Panc1 (cell line): Measurements from ENCODE around the gene STMN1. TPM values are rescaled to one million over a fixed set of nuclear protein-coding genes. Genes with fewer than 3 reads are reported as not detected.

Source experiments
- ATAC-seq: fragments of 200-7000 bp; cut with Tn5 transposase; 2 replicates; pipeline ENCODE4 v1.9.1; 2020; ENCODE audit warnings: mild to moderate bottlenecking, moderate library complexity
- BruUV-seq: library from RNA; stranded (reverse); fragments of 400-500 nt; replicated peaks from 2 replicates; lab custom pipeline; 2021; lab: Mats Ljungman, UMichigan
- CTCF ChIA-PET: fragments of 300-600 bp; sonication (Branson Sonifier 250); formaldehyde crosslinking; loops from one replicate; lab custom pipeline; 2022; ENCODE audit warnings: antibody characterized with exemption; lab: Charles Lee
- POLR2A ChIA-PET: fragments of 300-600 bp; sonication (Branson Sonifier 250); formaldehyde crosslinking; loops from one replicate; lab custom pipeline; 2022; ENCODE audit warnings: antibody characterized with exemption; lab: Charles Lee
- DNase-seq: peaks from one replicate; pipeline ENCODE4 v3.0.0-alpha.2; 2010; ENCODE audit warnings: low read depth, low spot score
- H3K27ac ChIP-seq: 2 replicates; pipeline ENCODE4 v1.5.1; 2011; ENCODE audit warnings: mild to moderate bottlenecking, low read length, inconsistent platforms
- H3K27me3 ChIP-seq: fragments of 200-500 bp; sonication (Bioruptor generic); 2 replicates; pipeline ENCODE4 v1.6.0; 2014; ENCODE audit warnings: low read length, inconsistent platforms; ENCODE audit not compliant: control insufficient read depth, insufficient read depth
- H3K36me3 ChIP-seq: fragments of 200-500 bp; sonication (Bioruptor generic); 2 replicates; pipeline ENCODE4 v1.5.1; 2014; ENCODE audit warnings: inconsistent platforms, mild to moderate bottlenecking, low read length, moderate library complexity; ENCODE audit not compliant: control insufficient read depth, insufficient read depth
- H3K4me1 ChIP-seq: 2 replicates; pipeline ENCODE4 v1.5.1; 2011; ENCODE audit warnings: inconsistent platforms, mild to moderate bottlenecking, low read length, moderate library complexity; ENCODE audit not compliant: control insufficient read depth, insufficient read depth
- H3K4me3 ChIP-seq, 2 experiments: 2 replicates each; pipeline ENCODE4 v1.5.1; 2011 to 2012; ENCODE audit warnings: low read depth in 2 of 2, low read length in 2 of 2, mild to moderate bottlenecking in 2 of 2, inconsistent platforms in 1 of 2, moderate library complexity in 1 of 2
- H3K9me3 ChIP-seq: fragments of 200-500 bp; sonication (Bioruptor generic); 2 replicates; pipeline ENCODE4 v1.5.1; 2014; ENCODE audit warnings: low read depth, mild to moderate bottlenecking, inconsistent platforms, low read length, moderate library complexity; ENCODE audit not compliant: control insufficient read depth, insufficient read depth
- POLR2AphosphoS5 ChIP-seq: IDR thresholded peaks from 2 replicates; pipeline ENCODE4 v1.6.1; 2012; ENCODE audit warnings: mild to moderate bottlenecking, low read depth, low read length, moderate library complexity
- SIN3A ChIP-seq: IDR thresholded peaks from 2 replicates; pipeline ENCODE4 v1.6.1; 2012; ENCODE audit warnings: low read depth, mild to moderate bottlenecking, low read length, moderate library complexity, borderline replicate concordance; ENCODE audit not compliant: insufficient read depth
- TCF7L2 ChIP-seq: IDR thresholded peaks from 2 replicates; pipeline ENCODE4 v1.6.1; 2011; ENCODE audit warnings: mild to moderate bottlenecking, low read depth, low read length, inconsistent platforms
- in situ Hi-C: cut with HindIII; loops from 2 replicates; pipeline ENCODE4 v1.10.0; 2016; ENCODE audit warnings: low sequenced_read_pairs, low pct_unique_long_range_greater_than_20kb
- intact Hi-C: fragments of 100-400 bp; cut with micrococcal nuclease; formaldehyde crosslinking; loops from one replicate; pipeline ENCODE4 v1.10.0; 2022; ENCODE audit not compliant: unreplicated experiment
- total RNA-seq: library from RNA; stranded (reverse); gene quantifications from one replicate; pipeline ENCODE4 v1.2.1, GENCODE V29; 2021; ENCODE audit not compliant: unreplicated experiment
- TF ChIP-seq, protein P1 (sequence below): fragments of 450-650 bp; IDR thresholded peaks from 2 replicates; pipeline ENCODE4 v1.5.1; 2017; ENCODE audit warnings: mild to moderate bottlenecking
- TF ChIP-seq, protein P2 (sequence below), 2 experiments: IDR thresholded peaks; 2 replicates each; pipeline ENCODE4 v1.6.1; 2011 to 2012; ENCODE audit warnings: low read depth in 2 of 2, control low read depth in 1 of 2, low read length in 1 of 2, mild to moderate bottlenecking in 1 of 2, moderate library complexity in 1 of 2; ENCODE audit not compliant: insufficient read depth in 1 of 2

STMN1 gene
- total RNA-seq, 1 experiment from 2014 or later = 316 TPM

DNA sequence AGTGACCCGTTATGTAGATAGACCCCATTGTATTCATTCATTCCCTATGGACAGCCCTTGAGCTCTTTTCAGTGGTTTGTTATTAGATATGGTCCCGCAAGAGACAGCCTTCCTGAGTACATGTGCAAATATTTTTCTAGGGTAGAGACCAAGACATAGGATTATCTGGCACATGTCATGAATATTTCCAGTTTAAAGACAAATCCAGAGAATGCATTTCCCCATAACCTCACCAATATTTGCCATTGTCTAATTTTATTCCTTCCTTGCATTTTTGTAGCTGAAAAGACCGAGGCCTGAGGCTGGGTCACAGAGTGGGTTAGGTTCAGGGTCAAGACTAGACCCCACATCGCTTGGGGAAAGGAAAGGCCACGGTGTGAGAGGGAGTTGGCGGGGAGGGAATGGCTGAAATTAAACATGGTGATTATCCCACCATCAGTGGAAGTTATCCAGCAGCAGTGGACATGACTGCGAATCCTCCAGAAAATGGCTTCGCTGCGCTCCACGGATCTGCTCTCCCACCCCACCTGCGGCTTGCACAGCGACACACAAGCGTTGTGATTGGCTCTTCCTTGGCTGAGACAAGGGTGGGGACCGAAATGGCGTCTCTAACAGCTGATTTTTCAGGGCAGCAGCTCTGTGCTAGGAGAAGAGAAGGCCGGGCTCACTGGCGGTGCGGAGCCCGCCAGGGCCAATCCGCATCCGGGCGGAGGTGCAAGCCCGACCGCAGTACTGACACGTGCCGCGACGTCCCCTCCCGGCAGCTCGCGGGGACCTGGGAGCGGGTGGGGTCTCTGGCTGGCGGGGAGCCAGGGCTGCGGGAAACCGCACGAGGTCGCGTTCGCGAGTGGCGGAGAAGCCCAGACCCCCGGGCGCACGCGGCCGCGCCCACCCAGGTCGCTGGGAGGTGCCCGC is 16.1 kb upstream of the STMN1 start:
- BruUV-seq = no TSS peak
- peak overlapping the region; percentile 93 for H3K27ac ChIP-seq
- TF ChIP-seq SIN3A = peak; percentile 69; the same call in 1 of the 2 replicates
- TF ChIP-seq, protein P1, sequence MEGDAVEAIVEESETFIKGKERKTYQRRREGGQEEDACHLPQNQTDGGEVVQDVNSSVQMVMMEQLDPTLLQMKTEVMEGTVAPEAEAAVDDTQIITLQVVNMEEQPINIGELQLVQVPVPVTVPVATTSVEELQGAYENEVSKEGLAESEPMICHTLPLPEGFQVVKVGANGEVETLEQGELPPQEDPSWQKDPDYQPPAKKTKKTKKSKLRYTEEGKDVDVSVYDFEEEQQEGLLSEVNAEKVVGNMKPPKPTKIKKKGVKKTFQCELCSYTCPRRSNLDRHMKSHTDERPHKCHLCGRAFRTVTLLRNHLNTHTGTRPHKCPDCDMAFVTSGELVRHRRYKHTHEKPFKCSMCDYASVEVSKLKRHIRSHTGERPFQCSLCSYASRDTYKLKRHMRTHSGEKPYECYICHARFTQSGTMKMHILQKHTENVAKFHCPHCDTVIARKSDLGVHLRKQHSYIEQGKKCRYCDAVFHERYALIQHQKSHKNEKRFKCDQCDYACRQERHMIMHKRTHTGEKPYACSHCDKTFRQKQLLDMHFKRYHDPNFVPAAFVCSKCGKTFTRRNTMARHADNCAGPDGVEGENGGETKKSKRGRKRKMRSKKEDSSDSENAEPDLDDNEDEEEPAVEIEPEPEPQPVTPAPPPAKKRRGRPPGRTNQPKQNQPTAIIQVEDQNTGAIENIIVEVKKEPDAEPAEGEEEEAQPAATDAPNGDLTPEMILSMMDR = no peak
- TF ChIP-seq TCF7L2 = no peak
- TF ChIP-seq POLR2AphosphoS5 = peak; percentile 4; the same call in 1 of the 2 replicates
- TF ChIP-seq, protein P2, sequence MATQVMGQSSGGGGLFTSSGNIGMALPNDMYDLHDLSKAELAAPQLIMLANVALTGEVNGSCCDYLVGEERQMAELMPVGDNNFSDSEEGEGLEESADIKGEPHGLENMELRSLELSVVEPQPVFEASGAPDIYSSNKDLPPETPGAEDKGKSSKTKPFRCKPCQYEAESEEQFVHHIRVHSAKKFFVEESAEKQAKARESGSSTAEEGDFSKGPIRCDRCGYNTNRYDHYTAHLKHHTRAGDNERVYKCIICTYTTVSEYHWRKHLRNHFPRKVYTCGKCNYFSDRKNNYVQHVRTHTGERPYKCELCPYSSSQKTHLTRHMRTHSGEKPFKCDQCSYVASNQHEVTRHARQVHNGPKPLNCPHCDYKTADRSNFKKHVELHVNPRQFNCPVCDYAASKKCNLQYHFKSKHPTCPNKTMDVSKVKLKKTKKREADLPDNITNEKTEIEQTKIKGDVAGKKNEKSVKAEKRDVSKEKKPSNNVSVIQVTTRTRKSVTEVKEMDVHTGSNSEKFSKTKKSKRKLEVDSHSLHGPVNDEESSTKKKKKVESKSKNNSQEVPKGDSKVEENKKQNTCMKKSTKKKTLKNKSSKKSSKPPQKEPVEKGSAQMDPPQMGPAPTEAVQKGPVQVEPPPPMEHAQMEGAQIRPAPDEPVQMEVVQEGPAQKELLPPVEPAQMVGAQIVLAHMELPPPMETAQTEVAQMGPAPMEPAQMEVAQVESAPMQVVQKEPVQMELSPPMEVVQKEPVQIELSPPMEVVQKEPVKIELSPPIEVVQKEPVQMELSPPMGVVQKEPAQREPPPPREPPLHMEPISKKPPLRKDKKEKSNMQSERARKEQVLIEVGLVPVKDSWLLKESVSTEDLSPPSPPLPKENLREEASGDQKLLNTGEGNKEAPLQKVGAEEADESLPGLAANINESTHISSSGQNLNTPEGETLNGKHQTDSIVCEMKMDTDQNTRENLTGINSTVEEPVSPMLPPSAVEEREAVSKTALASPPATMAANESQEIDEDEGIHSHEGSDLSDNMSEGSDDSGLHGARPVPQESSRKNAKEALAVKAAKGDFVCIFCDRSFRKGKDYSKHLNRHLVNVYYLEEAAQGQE (IDR thresholded peaks at IDR 0.05; ENCODE audit: insufficient read depth in 1 of 2, low read depth in 2 of 2, low read length in 1 of 2) = no peak
- H3K36me3 ChIP-seq = no peaks in the 10 kb centered on the region
- CTCF ChIA-PET = interaction anchor here (0.6 to 1.5 kb wide), 2 partner anchors 26 to 314 kb away, joined by 4 to 8 read pairs; no protein-coding TSS in a partner anchor
- ATAC-seq (peak; percentile 91), DNase-seq (no peak)
- no peaks in the 10 kb centered on the region for H3K9me3 ChIP-seq
- POLR2A ChIA-PET = interaction anchor here (0.6 kb wide), 1 partner anchor 83 kb away, joined by 6 read pairs; no protein-coding TSS in a partner anchor
- H3K27me3 ChIP-seq = no peaks in the 10 kb centered on the region
- peak overlapping the region; percentile 50 to 66 for H3K4me3 ChIP-seq
- in situ Hi-C loops (no loop called here), intact Hi-C loops (no loop called here)
- H3K4me1 ChIP-seq = peaks cover 15% of the 10 kb centered on the region

DNA sequence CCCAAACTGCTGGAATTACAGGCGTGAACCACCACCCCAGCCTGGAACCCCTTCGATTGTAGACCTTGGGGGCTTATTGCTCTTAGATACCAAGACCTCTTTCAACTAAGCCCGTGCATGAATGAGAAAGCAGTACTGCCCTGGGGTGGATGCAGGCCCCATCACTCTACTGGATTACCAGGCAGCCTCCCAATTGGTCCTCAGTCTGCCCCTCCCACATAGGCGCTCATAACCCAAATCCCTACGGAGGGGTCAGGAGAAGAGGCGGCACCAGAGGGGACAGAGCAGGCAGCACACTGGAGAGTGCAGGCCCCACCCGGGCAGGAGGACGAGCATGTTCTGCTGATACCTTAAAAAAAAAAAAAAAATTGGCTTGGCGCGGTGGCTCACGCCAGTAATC is 12.4 kb upstream of the STMN1 start:
- POLR2A ChIA-PET = no interaction called here
- no peaks in the 10 kb centered on the region for H3K27me3 ChIP-seq
- CTCF ChIA-PET = no interaction called here

More for the DNA sequence above, 12.4 kb upstream of the STMN1 start:
- Histone ChIP-seq H3K4me1 (peaks cover 12% of the 10 kb centered on the region), H3K36me3 (no peaks in the 10 kb centered on the region), H3K9me3 (no peaks in the 10 kb centered on the region), H3K27ac (no peak overlapping the region), H3K4me3 (no peak overlapping the region)
- in situ Hi-C loops = no loop called here
- TF ChIP-seq, protein P1 = no peak
- no peak for TF ChIP-seq SIN3A
- TF ChIP-seq POLR2AphosphoS5 = no peak
- TF ChIP-seq, protein P2 (IDR thresholded peaks at IDR 0.05; ENCODE audit: insufficient read depth in 1 of 2, low read depth in 2 of 2, low read length in 1 of 2) = no peak
- no TSS peak for BruUV-seq
- DNase-seq (no peak), ATAC-seq (no peak)
- intact Hi-C loops = no loop called here
